Measurements from ENCODE around the gene EPB41L4A.

The EPB41L4A gene

DNA sequence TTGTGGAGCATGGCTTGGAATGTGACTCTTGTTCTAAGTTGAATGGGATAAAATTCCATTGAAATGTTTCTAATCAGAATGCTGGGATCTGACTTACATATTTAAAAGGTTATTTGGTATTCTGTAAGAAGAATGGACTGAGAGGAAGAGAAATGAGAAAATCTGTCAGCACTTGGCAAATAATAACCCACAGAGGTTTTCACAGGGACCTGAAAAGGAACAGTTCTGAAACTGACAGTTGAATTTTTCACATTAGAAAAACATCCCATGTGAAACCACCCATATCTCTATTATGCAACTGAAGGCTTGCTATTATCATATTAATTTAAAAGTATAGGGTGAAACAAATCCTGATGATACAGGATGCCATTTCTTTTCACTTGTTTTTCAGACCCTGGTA lies 302.7 kb downstream of the EPB41L4A start:
- DNase-seq (ENCODE audit: low read depth in 3 of 3): no peak

DNA sequence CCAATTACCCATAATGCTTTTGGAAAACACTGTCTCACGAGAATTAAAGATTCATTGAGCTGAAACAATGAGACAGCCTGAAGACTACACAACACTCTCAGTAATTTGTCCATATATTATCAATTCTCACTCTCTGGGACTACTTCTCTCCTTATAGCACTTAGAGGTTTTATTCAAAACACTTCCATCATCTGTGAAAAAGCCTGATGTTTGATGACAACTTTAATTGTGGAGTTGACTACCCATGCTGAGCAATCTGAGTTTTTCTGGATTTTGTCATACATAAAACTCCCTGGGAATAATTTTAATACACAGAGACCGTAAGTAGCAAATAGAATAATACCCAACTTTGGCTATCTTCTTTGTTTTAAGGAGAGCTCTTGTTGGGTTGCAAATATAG lies 305.5 kb downstream of the EPB41L4A start:
- no peak for DNase-seq (ENCODE audit: low read depth in 3 of 3)

All from stimulated activated CD4-positive, alpha-beta T cell treated with anti-CD3 and anti-CD28 coated beads, TNF-alpha, amount 100 ng/mL, for 24 hours (primary cell).